ENCODE results near the gene SHISA6. TPM values are rescaled to one million over a fixed set of nuclear protein-coding genes. Genes with fewer than 3 reads are reported as not detected.

The SHISA6 gene
- total RNA-seq, 4 donors from 2014 or later, result 0.14 to 4.2 (median 0.32) TPM; not detected in 1

GRCh38 chr17:11548398-11548797 lies 307.4 kb downstream of the SHISA6 start:
- H3K4me1 ChIP-seq, result no peaks in the 10 kb centered on the region
- no peaks in the 10 kb centered on the region for H3K27me3 ChIP-seq
- H3K36me3 ChIP-seq, result no peaks in the 10 kb centered on the region
- in situ Hi-C loops (cut with MboI; ENCODE audit: low pct_ligation_motif_present in 1 of 4, low pct_unique_long_range_greater_than_20kb in 1 of 4, low sequenced_read_pairs in 3 of 4) (no loop called here), intact Hi-C loops (cut with DNase I; ENCODE audit: low total_unique reads) (no loop called here)
- no peak overlapping the region for H3K4me3 ChIP-seq
- H3K27ac ChIP-seq, result no peak overlapping the region
- no peaks in the 10 kb centered on the region for H3K9me3 ChIP-seq
- 79 to 81% methylated on average over 2 of the region's 2 CpGs for WGBS, 2 donors (ENCODE audit: low coverage in 1 of 2)
- TF ChIP-seq EP300 (IDR thresholded peaks at IDR 0.05; ENCODE audit: low read depth) (no peak), POLR2A (IDR thresholded peaks at IDR 0.05) (no peak), POLR2AphosphoS5 (IDR thresholded peaks at IDR 0.05) (no peak), CTCF (IDR thresholded peaks at IDR 0.05) (no peak)
- DNase-seq, result no peak

DNA sequence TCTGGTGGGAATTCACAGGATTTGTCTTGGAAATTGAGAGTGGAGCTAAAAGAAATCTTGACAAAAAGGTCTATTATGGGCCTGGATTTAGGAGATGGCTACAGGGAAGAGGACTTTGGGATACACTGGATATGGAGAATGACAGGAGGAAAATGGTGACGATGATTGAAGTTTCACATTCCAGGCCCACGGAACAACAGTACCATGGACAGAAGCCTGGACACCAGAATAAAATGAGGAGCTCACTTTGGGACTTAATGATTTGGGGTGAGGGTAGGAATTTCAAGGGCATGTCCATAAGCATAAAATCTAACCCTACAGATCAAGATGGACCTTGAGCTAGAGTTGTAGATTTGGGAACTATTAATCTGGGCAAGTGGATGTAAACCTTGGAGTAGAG lies 309.4 kb downstream of the SHISA6 start:
- no peak overlapping the region for H3K27ac ChIP-seq
- no peak for TF ChIP-seq POLR2AphosphoS5 (IDR thresholded peaks at IDR 0.05)
- TF ChIP-seq CTCF (IDR thresholded peaks at IDR 0.05), result no peak
- no peak for TF ChIP-seq EP300 (IDR thresholded peaks at IDR 0.05; ENCODE audit: low read depth)
- no peak for TF ChIP-seq POLR2A (IDR thresholded peaks at IDR 0.05)
- whole genome bisulfite sequencing, 2 donors (ENCODE audit: low coverage in 1 of 2), result 80 to 83% methylated on average over 2 of the region's 2 CpGs
- no peaks in the 10 kb centered on the region for H3K4me1 ChIP-seq
- no peaks in the 10 kb centered on the region for H3K9me3 ChIP-seq
- intact Hi-C loops (cut with DNase I; ENCODE audit: low total_unique reads) (no loop called here), in situ Hi-C loops (cut with MboI; ENCODE audit: low pct_ligation_motif_present in 1 of 4, low pct_unique_long_range_greater_than_20kb in 1 of 4, low sequenced_read_pairs in 3 of 4) (loop anchor here in 1 of 4 donors (10.0 kb wide), 1 partner anchor 64 kb away; no protein-coding TSS in a partner anchor)
- DNase-seq, result no peak
- H3K4me3 ChIP-seq, result no peak overlapping the region
- no peaks in the 10 kb centered on the region for H3K36me3 ChIP-seq
- no peaks in the 10 kb centered on the region for H3K27me3 ChIP-seq

GRCh38 chr17:11551442-11551841 lies 310.4 kb downstream of the SHISA6 start:
- no peaks in the 10 kb centered on the region for H3K4me1 ChIP-seq
- no peak for DNase-seq
- H3K4me3 ChIP-seq, result no peak overlapping the region
- no peaks in the 10 kb centered on the region for H3K36me3 ChIP-seq
- no peaks in the 10 kb centered on the region for H3K27me3 ChIP-seq
- TF ChIP-seq EP300 (IDR thresholded peaks at IDR 0.05; ENCODE audit: low read depth) (no peak), POLR2AphosphoS5 (IDR thresholded peaks at IDR 0.05) (no peak), POLR2A (IDR thresholded peaks at IDR 0.05) (no peak), CTCF (IDR thresholded peaks at IDR 0.05) (no peak)
- H3K27ac ChIP-seq, result no peak overlapping the region
- 66 to 93% methylated on average over 3 to 6 of the region's 6 CpGs for WGBS, 2 donors (ENCODE audit: low coverage in 1 of 2)
- intact Hi-C loops (cut with DNase I; ENCODE audit: low total_unique reads), result no loop called here
- in situ Hi-C loops (cut with MboI; ENCODE audit: low pct_ligation_motif_present in 1 of 4, low pct_unique_long_range_greater_than_20kb in 1 of 4, low sequenced_read_pairs in 3 of 4), result loop anchor here in 1 of 4 donors (10.0 kb wide), 1 partner anchor 63 kb away; no protein-coding TSS in a partner anchor
- H3K9me3 ChIP-seq, result no peaks in the 10 kb centered on the region

GRCh38 chr17:11553135-11553534 lies 312.1 kb downstream of the SHISA6 start:
- Histone ChIP-seq H3K36me3 (no peaks in the 10 kb centered on the region), H3K4me3 (no peak overlapping the region), H3K9me3 (no peaks in the 10 kb centered on the region), H3K4me1 (no peaks in the 10 kb centered on the region), H3K27me3 (no peaks in the 10 kb centered on the region), H3K27ac (no peak overlapping the region)
- WGBS, 2 donors (ENCODE audit: low coverage in 1 of 2), result 58% methylated on average over 1 of the region's 1 CpG; no CpG with 5 or more reads in 1 of the 2 donors
- no peak for DNase-seq
- intact Hi-C loops (cut with DNase I; ENCODE audit: low total_unique reads), result no loop called here
- in situ Hi-C loops (cut with MboI; ENCODE audit: low pct_ligation_motif_present in 1 of 4, low pct_unique_long_range_greater_than_20kb in 1 of 4, low sequenced_read_pairs in 3 of 4), result loop anchor here in 1 of 4 donors (10.0 kb wide), 1 partner anchor 62 kb away; no protein-coding TSS in a partner anchor
- TF ChIP-seq POLR2AphosphoS5 (IDR thresholded peaks at IDR 0.05) (no peak), EP300 (IDR thresholded peaks at IDR 0.05; ENCODE audit: low read depth) (no peak), CTCF (IDR thresholded peaks at IDR 0.05) (no peak), POLR2A (IDR thresholded peaks at IDR 0.05) (no peak)

Data from transverse colon (tissue), 4 donors.